NCI-H2081 (cell line): ENCODE data around the gene TMTC4.
"Not testable (repeated sequence)": the region's sequence is repeated elsewhere in the genome, so short reads cannot be mapped to it uniquely, and the experiment has no call there.

ENCODE experiments used
- DNase-seq, 2 experiments: peaks; one replicate each; lab custom pipeline; 2025; lab: John Stamatoyannopoulos, UW

The TMTC4 gene

GRCh38 chr13:100674572-100674871 is at the start of gene TMTC4:
TMTC4 (minus strand) TSS chr13:100674795; CDS start chr13:100670362, 4,433 bp downstream.
- no peak for DNase-seq

- peak in 1 of 2 experiments; percentile 12 for DNase-seq
Observed at GRCh38 chr13:100722517-100722916, 47.9 kb upstream of the TMTC4 start.

- DNase-seq: peak; percentile 62 to 63
Observed at GRCh38 chr13:100721885-100722512, 47.4 kb upstream of the TMTC4 start.

GRCh38 chr13:100715604-100716003 is 41.0 kb upstream of the TMTC4 start:
- no peak for DNase-seq

- no peak for DNase-seq
Observed at GRCh38 chr13:100714478-100714877, 39.9 kb upstream of the TMTC4 start.

- DNase-seq: no peak
Observed at GRCh38 chr13:100710176-100710575, 35.6 kb upstream of the TMTC4 start.

GRCh38 chr13:100707818-100708740 is 33.5 kb upstream of the TMTC4 start:
- no peak for DNase-seq

- DNase-seq: not testable (repeated sequence)
Observed at GRCh38 chr13:100698331-100698730, 23.7 kb upstream of the TMTC4 start.

GRCh38 chr13:100695509-100695773 is 20.8 kb upstream of the TMTC4 start:
- DNase-seq: no peak

- DNase-seq: no peak
Observed at GRCh38 chr13:100694722-100695508, 20.3 kb upstream of the TMTC4 start.

- no peak for DNase-seq
Observed at GRCh38 chr13:100689191-100689590, 14.6 kb upstream of the TMTC4 start.

- no peak for DNase-seq
Observed at GRCh38 chr13:100680131-100680530, 5.5 kb upstream of the TMTC4 start.

GRCh38 chr13:100677128-100677527 is 2.5 kb upstream of the TMTC4 start:
- DNase-seq: not testable (repeated sequence)

- DNase-seq: no peak
Observed at GRCh38 chr13:100675661-100676129, 1.1 kb upstream of the TMTC4 start.

- DNase-seq: peak; percentile 97
Observed at GRCh38 chr13:100674872-100675660, 471 bp upstream of the TMTC4 start.

GRCh38 chr13:100673713-100674571 is 653 bp downstream of the TMTC4 start:
- DNase-seq: peak; percentile 35 to 61

- DNase-seq: peak in 1 of 2 experiments; percentile 43
Observed at GRCh38 chr13:100673376-100673712, 1.3 kb downstream of the TMTC4 start.

GRCh38 chr13:100671389-100672182 is 3.0 kb downstream of the TMTC4 start:
- no peak for DNase-seq

GRCh38 chr13:100668408-100668807 is 6.2 kb downstream of the TMTC4 start:
- no peak for DNase-seq

- DNase-seq: no peak
Observed at GRCh38 chr13:100667894-100668293, 6.7 kb downstream of the TMTC4 start.
